H1 (cell line): ENCODE measurements around the gene NEU4. TPM values are rescaled to one million over a fixed set of nuclear protein-coding genes. Genes with fewer than 3 reads are reported as not detected.

Experiments
- ASH2L ChIP-seq: fragments of 200-600, 300-600 bp; sonication (generic); IDR thresholded peaks from one replicate; pipeline ENCODE4 v1.7.1; 2017; ENCODE audit warnings: low read length
- TCF12 ChIP-seq: IDR thresholded peaks from 2 replicates; pipeline ENCODE4 v1.6.1; 2011; ENCODE audit warnings: low read depth, mild to moderate bottlenecking, low read length
- polyA plus RNA-seq, 7 experiments: library from polyadenylated mRNA; depleted of rRNA in 3 of 7; stranded (reverse) in 5 of 7; unstranded in 2 of 7; fragments of >200 nt in 5 of 7; fragments of 200-250 nt in 2 of 7; gene quantifications; 1 replicate in 5 of 7; 2 replicates in 1 of 7; 4 replicates in 1 of 7; pipeline versions ENCODE4 v1.2.1 to v1.2.3, GENCODE V29; 2011 to 2013; ENCODE audit warnings: missing spikeins in 2 of 7, mixed read lengths in 2 of 7
- total RNA-seq: library from RNA; stranded (reverse); fragmentation: NEBNext Ultra II Directional; extraction: Animal tissue kit (Norgen Biotek cat#: 25700); gene quantifications from 2 replicates; pipeline ENCODE4 v1.2.1, GENCODE V29; 2021

The NEU4 gene
- total and polyA plus RNA-seq, 2 of the 8 experiments (the other 6 are each of a cell fraction or from before 2014, with no cell fraction given) = 0.32 to 0.50 TPM

DNA sequence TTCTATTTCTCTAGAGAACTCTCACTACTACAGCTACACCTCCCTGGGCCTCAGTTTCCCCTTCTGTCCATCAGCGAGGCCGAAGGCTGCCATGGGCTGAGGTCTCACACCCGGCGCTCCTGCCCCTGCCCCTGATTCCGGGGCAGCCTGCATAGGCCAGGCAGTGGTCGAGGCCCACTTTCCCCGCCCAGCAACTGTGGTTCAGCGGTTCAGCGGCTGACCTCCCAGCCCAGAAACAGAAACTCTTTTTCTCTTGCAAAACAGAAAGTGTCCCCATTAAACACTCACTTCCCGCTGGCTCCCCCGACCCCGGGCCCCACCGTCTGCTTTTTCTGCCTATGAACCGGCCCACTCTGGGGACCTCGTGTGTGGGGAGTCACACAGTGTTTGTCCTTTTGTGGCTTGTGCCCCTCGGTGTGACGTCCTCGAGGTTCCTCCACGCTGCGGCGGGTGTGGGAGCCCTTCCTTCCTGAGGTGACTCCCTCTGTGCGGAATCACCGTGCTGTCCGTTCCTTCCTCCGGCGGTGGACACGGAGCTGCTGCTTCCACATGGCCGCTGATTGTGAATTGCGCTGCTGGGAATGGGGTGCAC lies 33.7 kb downstream of the NEU4 start (continued):
- no peak for TF ChIP-seq ASH2L
- no peak for TF ChIP-seq TCF12
